ENCODE measurements around the gene TAX1BP3.
"Not testable (repeated sequence)": the region's sequence is repeated elsewhere in the genome, so short reads cannot be mapped to it uniquely, and the experiment has no call there.

Gene TAX1BP3, protein sequence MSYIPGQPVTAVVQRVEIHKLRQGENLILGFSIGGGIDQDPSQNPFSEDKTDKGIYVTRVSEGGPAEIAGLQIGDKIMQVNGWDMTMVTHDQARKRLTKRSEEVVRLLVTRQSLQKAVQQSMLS

DNA sequence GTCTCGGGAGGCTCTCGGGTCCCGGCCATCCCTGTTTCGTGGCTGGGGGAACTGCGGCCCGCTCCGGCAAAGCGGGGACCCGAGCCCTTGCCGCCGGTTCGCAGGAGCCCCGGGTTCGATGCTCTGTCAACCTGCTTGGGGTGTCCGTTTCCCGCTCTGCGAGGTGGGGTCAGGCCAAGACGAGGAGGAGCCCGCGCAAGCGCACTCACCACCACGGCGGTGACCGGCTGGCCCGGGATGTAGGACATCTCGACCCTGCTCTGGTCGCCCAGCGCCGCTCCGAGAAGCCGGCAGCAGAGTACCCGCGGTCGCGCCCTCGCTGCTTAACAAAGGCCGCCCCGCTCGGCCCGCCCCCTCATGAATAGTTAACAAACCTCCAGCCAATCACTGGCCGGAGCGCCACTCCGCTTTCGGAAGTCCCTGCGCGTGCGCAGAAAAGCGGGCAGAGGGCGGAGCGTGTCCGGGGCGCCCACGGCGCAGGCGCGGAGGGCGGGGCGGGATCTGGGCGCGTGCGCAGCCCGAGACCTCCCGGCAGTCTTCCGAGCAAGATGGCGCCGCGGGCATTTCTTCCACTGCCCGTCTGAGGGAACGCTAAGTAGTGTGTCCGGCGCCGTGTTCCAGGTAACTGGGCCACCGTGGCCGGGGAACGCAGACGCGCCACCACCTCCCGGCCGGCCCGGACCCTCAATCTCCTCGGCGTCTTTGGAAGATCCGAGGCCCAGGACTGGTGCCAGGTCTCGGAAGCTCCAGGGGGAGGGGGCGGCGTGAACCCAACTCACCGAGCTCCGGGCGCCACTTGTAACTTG, at the start of gene TAX1BP3, which contains the start of gene EMC6:
Gene TAX1BP3 (minus strand): TSS at position 300 of the 806 bp plus-strand sequence. CDS start 52 bp downstream, at position 248.
Gene EMC6 (plus strand): TSS at position 534 of the 806 bp plus-strand sequence. CDS start 335 bp downstream, outside the sequence.
- DNase-seq (ENCODE audit: low spot score), result peak; percentile 98

DNA sequence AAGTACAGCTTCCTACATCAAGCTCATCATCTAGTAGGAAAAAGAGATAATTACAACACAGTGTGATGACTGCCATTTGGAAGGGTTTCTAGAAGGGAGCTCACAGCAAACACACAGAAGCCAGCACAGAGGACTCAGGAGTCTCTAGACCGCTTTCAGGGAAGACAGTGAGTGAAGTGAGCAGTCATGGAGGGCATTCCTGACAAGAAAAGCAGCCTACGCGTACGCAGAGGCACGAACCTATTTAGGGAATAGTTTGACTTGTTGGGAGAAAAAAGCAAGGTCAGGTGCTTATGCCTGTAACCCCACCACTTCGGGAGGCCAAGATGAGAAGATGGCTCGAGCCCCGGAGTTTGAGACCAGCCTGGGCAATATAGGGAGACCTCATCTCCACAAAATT, 46.9 kb upstream of the TAX1BP3 start:
- no peak for DNase-seq (ENCODE audit: low spot score)

- DNase-seq (ENCODE audit: low spot score), result no peak
These were observed 44.6 kb upstream of the TAX1BP3 start for GRCh38 chr17:3712811-3713463.

DNA sequence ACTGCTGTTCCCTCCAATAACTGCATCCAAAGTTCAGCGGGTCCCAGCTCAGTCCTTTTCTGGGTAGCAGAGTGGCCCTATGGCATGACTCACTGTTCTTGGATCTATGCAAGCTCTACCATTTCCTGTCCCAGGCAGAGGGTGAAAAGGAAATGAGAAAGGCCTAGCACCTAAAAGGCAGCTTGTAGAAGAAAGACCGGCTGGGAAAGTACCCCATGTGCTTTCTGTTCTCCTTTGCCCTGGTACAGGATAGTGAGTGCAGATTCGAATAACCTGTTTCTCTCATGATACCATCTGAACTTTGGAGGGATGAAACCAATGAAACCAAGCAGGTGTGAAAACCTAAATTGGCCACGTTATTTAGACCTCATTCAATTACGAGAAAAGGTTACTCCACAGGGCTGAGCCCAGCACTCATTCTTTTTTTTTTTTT, 42.6 kb upstream of the TAX1BP3 start:
- DNase-seq (ENCODE audit: low spot score), result peak; percentile 41

DNA sequence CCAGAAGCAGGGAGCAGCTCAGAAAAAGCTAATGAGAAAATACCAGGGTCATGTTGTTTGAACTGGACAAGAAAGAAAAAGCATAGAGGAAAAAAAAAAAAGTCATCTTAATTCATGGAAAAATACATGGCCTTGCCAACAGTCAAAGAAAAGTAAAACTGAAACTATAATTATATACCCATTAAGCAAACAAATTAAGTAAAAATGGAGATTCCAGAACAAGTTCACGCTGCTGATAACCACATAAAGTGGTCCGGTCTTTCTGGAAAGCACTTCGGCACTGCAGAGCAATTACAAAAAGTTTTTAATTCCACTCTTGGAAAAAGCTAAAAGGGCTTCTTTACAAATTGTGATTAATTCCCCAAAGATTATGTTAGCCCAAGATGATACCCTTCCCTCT, 40.0 kb upstream of the TAX1BP3 start:
- no peak for DNase-seq (ENCODE audit: low spot score)

GRCh38 chr17:3705718-3705984, 37.3 kb upstream of the TAX1BP3 start:
- DNase-seq (ENCODE audit: low spot score), result not testable (repeated sequence)

- DNase-seq (ENCODE audit: low spot score), result no peak
These were observed 36.7 kb upstream of the TAX1BP3 start for GRCh38 chr17:3704931-3705717.

DNA sequence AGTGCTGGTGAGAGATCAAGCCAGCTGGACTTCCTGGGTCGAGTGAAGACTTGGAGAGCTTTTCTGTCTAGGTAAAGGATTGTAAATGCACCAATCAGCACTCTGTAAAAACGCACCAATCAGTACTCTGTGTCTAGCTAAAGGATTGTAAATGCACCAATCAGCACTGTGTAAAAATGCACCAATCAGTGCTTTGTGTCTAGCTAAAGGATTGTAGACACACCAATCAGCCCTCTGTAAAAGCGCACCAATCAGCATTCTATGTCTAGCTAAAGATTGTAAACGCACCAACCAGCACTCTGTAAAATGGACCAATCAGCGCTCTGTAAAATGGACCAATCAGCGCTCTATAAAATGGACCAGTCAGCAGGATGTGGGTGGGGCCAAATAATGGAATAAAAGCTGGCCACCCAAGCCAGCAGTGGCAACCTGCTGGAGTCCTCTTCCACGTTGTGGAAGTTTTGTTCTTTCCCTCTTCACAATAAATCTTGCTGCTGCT, 33.7 kb upstream of the TAX1BP3 start:
- not testable (repeated sequence) for DNase-seq (ENCODE audit: low spot score)

- DNase-seq (ENCODE audit: low spot score), result no peak
These were observed 31.6 kb upstream of the TAX1BP3 start for GRCh38 chr17:3699951-3700350.

- no peak for DNase-seq (ENCODE audit: low spot score)
These were observed 29.8 kb upstream of the TAX1BP3 start for GRCh38 chr17:3698139-3698538.

- no peak for DNase-seq (ENCODE audit: low spot score)
These were observed 28.7 kb upstream of the TAX1BP3 start for GRCh38 chr17:3697103-3697476.

- no peak for DNase-seq (ENCODE audit: low spot score)
These were observed 27.5 kb upstream of the TAX1BP3 start, which contains the start of gene P2RX5 for GRCh38 chr17:3695723-3696411. Gene P2RX5, minus strand, starts transcription at chr17:3696155. Its CDS starts 150 bp downstream, at chr17:3696005.

GRCh38 chr17:3695129-3695722, 26.8 kb upstream of the TAX1BP3 start:
- DNase-seq (ENCODE audit: low spot score), result no peak

- no peak for DNase-seq (ENCODE audit: low spot score)
These were observed 25.5 kb upstream of the TAX1BP3 start for GRCh38 chr17:3693829-3694231.

- DNase-seq (ENCODE audit: low spot score), result no peak
These were observed 24.8 kb upstream of the TAX1BP3 start for GRCh38 chr17:3693141-3693540.

DNA sequence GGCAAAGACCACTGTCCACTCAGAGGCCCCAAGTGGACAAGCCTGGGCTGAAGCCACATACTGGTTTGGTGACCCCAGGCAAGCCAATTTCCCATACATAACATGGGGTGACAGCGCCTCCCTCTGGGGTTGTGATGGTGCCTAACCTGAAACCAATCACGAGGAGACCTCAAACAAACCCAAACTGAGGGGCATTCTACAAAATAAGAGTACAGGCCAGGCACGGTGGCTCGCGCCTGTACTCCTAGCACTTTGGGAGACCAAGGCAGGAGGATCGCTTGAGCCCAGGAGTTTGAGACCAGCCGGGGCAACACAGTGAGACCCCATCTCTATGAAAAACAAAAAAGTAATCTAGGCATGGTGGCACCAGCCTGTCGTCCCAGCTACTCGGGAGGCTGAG, 24.0 kb upstream of the TAX1BP3 start:
- no peak for DNase-seq (ENCODE audit: low spot score)

- no peak for DNase-seq (ENCODE audit: low spot score)
These were observed 23.3 kb upstream of the TAX1BP3 start for GRCh38 chr17:3691617-3692067.

- DNase-seq (ENCODE audit: low spot score), result no peak
These were observed 21.8 kb upstream of the TAX1BP3 start for GRCh38 chr17:3690094-3690715.

- DNase-seq (ENCODE audit: low spot score), result no peak
These were observed 21.1 kb upstream of the TAX1BP3 start for GRCh38 chr17:3689262-3690093.

DNA sequence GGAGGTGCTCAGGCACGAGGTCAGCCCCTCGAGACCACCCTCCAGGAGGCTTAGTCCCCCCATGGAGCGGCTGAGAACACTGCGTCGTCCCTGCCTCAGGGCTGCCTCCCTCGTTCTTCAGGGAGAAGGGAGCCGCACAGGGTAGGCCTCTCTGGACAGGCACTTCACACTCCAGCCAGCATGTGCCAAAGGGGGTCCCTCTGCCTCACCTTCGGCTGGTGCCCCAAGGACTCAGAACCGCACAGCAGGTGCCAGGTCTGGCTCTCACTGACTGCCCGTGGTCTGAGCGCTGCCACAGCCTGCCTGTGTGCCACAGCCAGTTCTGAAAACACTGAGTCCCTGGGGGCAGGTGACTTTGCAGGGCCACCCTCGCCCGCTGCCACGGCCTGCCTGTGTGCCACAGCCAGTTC, 20.5 kb upstream of the TAX1BP3 start:
- no peak for DNase-seq (ENCODE audit: low spot score)

Data from pons (tissue), 1 donor.